IPS-NIHi7 (cell line): Measurements from ENCODE around the gene CMKLR1.

Experiments used
- DNase-seq: peaks from one replicate; pipeline ENCODE4 v3.0.0; 2012; ENCODE audit warnings: mixed read lengths; ENCODE audit errors: extremely low spot score

Gene CMKLR1

GRCh38 chr12:108301346-108301745 is 37.8 kb downstream of the CMKLR1 start:
- no peak for DNase-seq

GRCh38 chr12:108299980-108300696 is 39.0 kb downstream of the CMKLR1 start:
- DNase-seq = no peak

- no peak for DNase-seq
Observed at GRCh38 chr12:108299516-108299915, 39.6 kb downstream of the CMKLR1 start.

- no peak for DNase-seq
Observed at GRCh38 chr12:108298761-108299275, 40.3 kb downstream of the CMKLR1 start.

GRCh38 chr12:108297895-108298760 is 41.0 kb downstream of the CMKLR1 start:
- DNase-seq = no peak

GRCh38 chr12:108297424-108297823 is 41.7 kb downstream of the CMKLR1 start:
- no peak for DNase-seq

GRCh38 chr12:108296945-108297344 is 42.2 kb downstream of the CMKLR1 start:
- DNase-seq = no peak

GRCh38 chr12:108295641-108296040 is 43.5 kb downstream of the CMKLR1 start:
- no peak for DNase-seq

GRCh38 chr12:108289350-108290161 is 49.6 kb downstream of the CMKLR1 start:
- DNase-seq = no peak

- no peak for DNase-seq
Observed at GRCh38 chr12:108287227-108287626, 51.9 kb downstream of the CMKLR1 start.

- no peak for DNase-seq
Observed at GRCh38 chr12:108285016-108285415, 54.1 kb downstream of the CMKLR1 start.

GRCh38 chr12:108284163-108284562 is 54.9 kb downstream of the CMKLR1 start:
- DNase-seq = no peak

- no peak for DNase-seq
Observed at GRCh38 chr12:108282676-108283075, 56.4 kb downstream of the CMKLR1 start.

GRCh38 chr12:108282160-108282559 is 57.0 kb downstream of the CMKLR1 start:
- DNase-seq = no peak

GRCh38 chr12:108277613-108278012 is 61.5 kb downstream of the CMKLR1 start:
- no peak for DNase-seq

GRCh38 chr12:108273217-108273616 is 65.9 kb downstream of the CMKLR1 start:
- DNase-seq = no peak

- DNase-seq = no peak
Observed at GRCh38 chr12:108271951-108272872, 66.9 kb downstream of the CMKLR1 start.

GRCh38 chr12:108270849-108271143 is 68.3 kb downstream of the CMKLR1 start:
- no peak for DNase-seq

GRCh38 chr12:108270035-108270848 is 68.9 kb downstream of the CMKLR1 start:
- no peak for DNase-seq

GRCh38 chr12:108269224-108269623 is 69.9 kb downstream of the CMKLR1 start:
- no peak for DNase-seq
